Measurements from ENCODE around the gene RND1. TPM values are rescaled to one million over a fixed set of nuclear protein-coding genes. Genes with fewer than 3 reads are reported as not detected.
"Not testable (repeated sequence)": the region's sequence is repeated elsewhere in the genome, so short reads cannot be mapped to it uniquely, and the experiment has no call there.

The RND1 gene
- total RNA-seq, 2 experiments from 2014 or later = 4.8 to 5.7 TPM

DNA sequence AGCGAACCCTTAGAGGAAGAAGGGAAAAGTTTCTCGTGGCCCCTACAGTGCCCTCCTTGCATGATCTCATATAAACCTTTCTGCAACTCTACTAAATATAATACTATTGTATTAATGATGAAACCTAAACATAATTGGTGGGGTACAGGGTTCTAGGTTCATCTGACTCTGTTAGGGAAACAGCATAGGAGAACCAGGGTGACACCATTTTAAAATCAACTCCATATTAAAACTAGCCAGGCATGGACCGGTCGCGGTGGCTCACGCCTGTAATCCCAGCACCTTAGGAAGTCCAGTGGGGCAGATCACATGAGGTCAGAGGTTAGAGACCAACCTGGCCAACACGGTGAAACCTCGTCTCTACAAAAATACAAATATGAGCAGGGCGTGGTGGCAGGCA is 15.0 kb upstream of the RND1 start:
- POLR2A ChIA-PET = no interaction called here
- no peak for TF ChIP-seq CTCF (IDR thresholded peaks at IDR 0.05)
- Histone ChIP-seq H3K4me1 (ENCODE audit: insufficient read depth, low read length) (no peaks in the 10 kb centered on the region), H3K36me3 (ENCODE audit: insufficient read depth, low read length) (no peaks in the 10 kb centered on the region), H3K27me3 (ENCODE audit: control insufficient read depth in 1 of 2, insufficient read depth in 2 of 2, low read length in 2 of 2) (peaks cover 16 to 22% of the 10 kb centered on the region in 2 experiments), H3K4me3 (ENCODE audit: low read length) (no peak overlapping the region), H3K9me3 (ENCODE audit: control insufficient read depth in 1 of 2, insufficient read depth in 1 of 2, low read length in 2 of 2) (no peaks in the 10 kb centered on the region), H3K27ac (ENCODE audit: low read depth in 1 of 2, low read length in 2 of 2) (no peak overlapping the region)
- Mint-ChIP-seq H3K27me3 (peaks cover 32% of the 10 kb centered on the region), H3K27ac (no peak overlapping the region), H3K4me3 (no peak overlapping the region), H3K4me1 (ENCODE audit: low read depth) (no peaks in the 10 kb centered on the region), H3K36me3 (ENCODE audit: low read depth) (no peaks in the 10 kb centered on the region), H3K9me3 (no peaks in the 10 kb centered on the region)
- ATAC-seq (ENCODE audit: poor library complexity) (no peak), DNase-seq (no peak)
- intact Hi-C loops (cut with DNase I, micrococcal nuclease) = no loop called here
- CTCF ChIA-PET = interaction anchor here (2.3 kb wide), 1 partner anchor 28 kb away, joined by 5 read pairs; no protein-coding TSS in a partner anchor

GRCh38 chr12:48878548-48878947 is 12.9 kb upstream of the RND1 start:
- intact Hi-C loops (cut with DNase I, micrococcal nuclease) = no loop called here
- Histone ChIP-seq H3K4me1 (ENCODE audit: insufficient read depth, low read length) (no peaks in the 10 kb centered on the region), H3K4me3 (ENCODE audit: low read length) (no peak overlapping the region), H3K9me3 (ENCODE audit: control insufficient read depth in 1 of 2, insufficient read depth in 1 of 2, low read length in 2 of 2) (no peaks in the 10 kb centered on the region), H3K27me3 (ENCODE audit: control insufficient read depth in 1 of 2, insufficient read depth in 2 of 2, low read length in 2 of 2) (peaks cover 16 to 22% of the 10 kb centered on the region in 2 experiments), H3K36me3 (ENCODE audit: insufficient read depth, low read length) (no peaks in the 10 kb centered on the region), H3K27ac (ENCODE audit: low read depth in 1 of 2, low read length in 2 of 2) (no peak overlapping the region)
- Mint-ChIP-seq H3K27ac (no peak overlapping the region), H3K4me3 (no peak overlapping the region), H3K36me3 (ENCODE audit: low read depth) (no peaks in the 10 kb centered on the region), H3K4me1 (ENCODE audit: low read depth) (no peaks in the 10 kb centered on the region), H3K9me3 (no peaks in the 10 kb centered on the region), H3K27me3 (peaks cover 32% of the 10 kb centered on the region)
- no peak for TF ChIP-seq CTCF (IDR thresholded peaks at IDR 0.05)
- ChIA-PET CTCF (no interaction called here), POLR2A (no interaction called here)
- ATAC-seq (ENCODE audit: poor library complexity) (no peak), DNase-seq (no peak)

DNA sequence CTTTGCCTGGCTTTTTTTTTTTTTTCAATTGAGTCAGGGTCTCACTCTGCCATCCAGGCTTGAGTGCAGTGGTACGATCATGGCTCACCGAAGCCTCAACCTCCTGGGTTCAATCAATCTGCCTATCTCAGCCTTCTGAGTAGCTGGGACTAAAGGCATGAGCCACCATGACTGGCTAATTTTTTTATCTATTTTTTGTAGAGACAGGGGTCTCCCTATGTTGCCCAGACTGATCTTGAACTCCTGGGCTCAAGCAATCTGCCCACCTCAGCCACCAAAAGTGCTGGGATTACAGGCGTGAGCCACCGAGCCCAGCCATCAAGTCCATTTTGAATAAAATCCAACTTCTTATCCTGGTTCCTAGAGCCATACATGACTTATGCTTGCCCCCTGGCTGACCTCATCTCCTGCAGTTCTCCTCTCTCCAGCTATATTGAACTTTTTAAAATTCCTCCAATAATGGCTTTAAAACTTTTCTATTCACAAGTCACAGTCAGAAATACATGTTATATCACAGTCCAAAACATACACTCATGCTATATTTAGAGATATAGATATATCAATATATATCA is 10.4 kb upstream of the RND1 start:
- ATAC-seq (ENCODE audit: poor library complexity) (no peak), DNase-seq (no peak)
- no peaks in the 10 kb centered on the region for H3K36me3 Mint-ChIP-seq (ENCODE audit: low read depth)
- Histone ChIP-seq H3K4me3 (ENCODE audit: low read length) (no peak overlapping the region), H3K27ac (ENCODE audit: low read depth in 1 of 2, low read length in 2 of 2) (no peak overlapping the region), H3K4me1 (ENCODE audit: insufficient read depth, low read length) (no peaks in the 10 kb centered on the region), H3K9me3 (ENCODE audit: control insufficient read depth in 1 of 2, insufficient read depth in 1 of 2, low read length in 2 of 2) (no peaks in the 10 kb centered on the region), H3K27me3 (ENCODE audit: control insufficient read depth in 1 of 2, insufficient read depth in 2 of 2, low read length in 2 of 2) (peaks cover 10 to 13% of the 10 kb centered on the region in 2 experiments), H3K36me3 (ENCODE audit: insufficient read depth, low read length) (no peaks in the 10 kb centered on the region)
- TF ChIP-seq CTCF (IDR thresholded peaks at IDR 0.05) = no peak
- no peaks in the 10 kb centered on the region for H3K9me3 Mint-ChIP-seq
- POLR2A ChIA-PET = no interaction called here
- H3K4me3 Mint-ChIP-seq = no peak overlapping the region
- H3K4me1 Mint-ChIP-seq (ENCODE audit: low read depth) = no peaks in the 10 kb centered on the region
- peaks cover 12% of the 10 kb centered on the region for H3K27me3 Mint-ChIP-seq
- intact Hi-C loops (cut with DNase I, micrococcal nuclease) = no loop called here
- CTCF ChIA-PET = no interaction called here
- no peak overlapping the region for H3K27ac Mint-ChIP-seq

DNA sequence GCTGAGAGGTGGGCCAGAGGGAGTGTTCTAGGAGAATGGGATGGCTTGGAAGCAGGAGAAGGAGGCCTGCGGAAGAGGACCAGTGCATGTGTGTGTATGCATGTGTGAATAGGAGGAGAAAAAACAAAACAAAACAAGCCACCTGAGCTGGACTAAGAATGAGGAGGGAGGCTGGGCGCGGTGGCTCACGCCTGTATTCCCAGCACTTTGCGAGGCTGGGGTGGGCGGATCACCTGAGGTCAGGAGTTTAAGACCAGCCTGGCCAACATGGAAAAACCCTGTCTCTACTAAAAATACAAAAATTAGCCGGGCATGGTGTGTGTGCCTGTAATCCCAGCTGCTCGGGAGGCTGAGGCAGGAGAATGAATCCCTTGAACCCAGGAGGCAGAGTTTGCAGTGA is 7.9 kb upstream of the RND1 start:
- H3K9me3 Mint-ChIP-seq; H3K4me1 Mint-ChIP-seq (ENCODE audit: low read depth); H3K4me3 Mint-ChIP-seq; intact Hi-C loops (cut with DNase I, micrococcal nuclease); H3K9me3 ChIP-seq (ENCODE audit: control insufficient read depth in 1 of 2, insufficient read depth in 1 of 2, low read length in 2 of 2); H3K4me1 ChIP-seq (ENCODE audit: insufficient read depth, low read length); DNase-seq; H3K27me3 Mint-ChIP-seq; H3K36me3 Mint-ChIP-seq (ENCODE audit: low read depth); ATAC-seq (ENCODE audit: poor library complexity); H3K27ac Mint-ChIP-seq; H3K4me3 ChIP-seq (ENCODE audit: low read length); H3K27ac ChIP-seq (ENCODE audit: low read depth in 1 of 2, low read length in 2 of 2); H3K27me3 ChIP-seq (ENCODE audit: control insufficient read depth in 1 of 2, insufficient read depth in 2 of 2, low read length in 2 of 2); H3K36me3 ChIP-seq (ENCODE audit: insufficient read depth, low read length): not testable (repeated sequence)
- ChIA-PET POLR2A (interaction anchor here (0.9 kb wide), 1 partner anchor 21 kb away, joined by 3 read pairs; the partner anchor contains the start of gene DDX23), CTCF (interaction anchor here (1.4 kb wide), 1 partner anchor 17 kb away, joined by 5 read pairs; no protein-coding TSS in a partner anchor)

Data from CD4-positive, alpha-beta T cell (primary cell).